Lower lobe of right lung (tissue), 2 donors: Measurements from ENCODE around the gene RAB11FIP4. TPM values are rescaled to one million over a fixed set of nuclear protein-coding genes. Genes with fewer than 3 reads are reported as not detected.

Experiments
- ATAC-seq, 2 donors: fragments of 200-7000 bp; cut with Tn5 transposase; one replicate each; pipeline ENCODE4 v1.9.1; 2020 to 2022; ENCODE audit warnings: mild to moderate bottlenecking in 2 of 2, moderate library complexity in 2 of 2
- DNase-seq: peaks from one replicate; pipeline ENCODE4 v3.0.0-alpha.2; 2020
- H3K27ac ChIP-seq: fragments of 200-600 bp; one replicate; pipeline ENCODE4 v1.8.0; 2022
- H3K27me3 ChIP-seq: fragments of 200-600 bp; one replicate; pipeline ENCODE4 v1.8.0; 2022; ENCODE audit warnings: low read depth
- H3K36me3 ChIP-seq: fragments of 200-600 bp; one replicate; pipeline ENCODE4 v1.8.0; 2022; ENCODE audit warnings: mild to moderate bottlenecking
- H3K4me1 ChIP-seq: fragments of 200-600 bp; one replicate; pipeline ENCODE4 v1.8.0; 2022
- H3K4me3 ChIP-seq: fragments of 200-600 bp; one replicate; pipeline ENCODE4 v1.8.0; 2022; ENCODE audit warnings: mild to moderate bottlenecking
- H3K9me3 ChIP-seq: fragments of 200-600 bp; one replicate; pipeline ENCODE4 v1.8.0; 2022
- CTCF ChIP-seq: fragments of 200-600 bp; IDR thresholded peaks from one replicate; pipeline ENCODE4 v1.8.0; 2022; ENCODE audit warnings: antibody characterized with exemption, mild to moderate bottlenecking
- intact Hi-C: fragments of 100-400 bp; cut with DNase I; formaldehyde crosslinking; loops from one replicate; pipeline ENCODE4 v1.11.0; 2022
- total RNA-seq: library from RNA; stranded (reverse); fragmentation: NEBNext Ultra II Directional; extraction: Animal tissue kit (Norgen Biotek cat#: 25700); gene quantifications from one replicate; pipeline ENCODE4 v1.2.1, GENCODE V29; 2021
- donor health status: DM: no; HTN: yes; CAD: no; lungs with severe emphysema.

The RAB11FIP4 gene
- total RNA-seq, 1 donor from 2014 or later = 15.7 TPM

DNA sequence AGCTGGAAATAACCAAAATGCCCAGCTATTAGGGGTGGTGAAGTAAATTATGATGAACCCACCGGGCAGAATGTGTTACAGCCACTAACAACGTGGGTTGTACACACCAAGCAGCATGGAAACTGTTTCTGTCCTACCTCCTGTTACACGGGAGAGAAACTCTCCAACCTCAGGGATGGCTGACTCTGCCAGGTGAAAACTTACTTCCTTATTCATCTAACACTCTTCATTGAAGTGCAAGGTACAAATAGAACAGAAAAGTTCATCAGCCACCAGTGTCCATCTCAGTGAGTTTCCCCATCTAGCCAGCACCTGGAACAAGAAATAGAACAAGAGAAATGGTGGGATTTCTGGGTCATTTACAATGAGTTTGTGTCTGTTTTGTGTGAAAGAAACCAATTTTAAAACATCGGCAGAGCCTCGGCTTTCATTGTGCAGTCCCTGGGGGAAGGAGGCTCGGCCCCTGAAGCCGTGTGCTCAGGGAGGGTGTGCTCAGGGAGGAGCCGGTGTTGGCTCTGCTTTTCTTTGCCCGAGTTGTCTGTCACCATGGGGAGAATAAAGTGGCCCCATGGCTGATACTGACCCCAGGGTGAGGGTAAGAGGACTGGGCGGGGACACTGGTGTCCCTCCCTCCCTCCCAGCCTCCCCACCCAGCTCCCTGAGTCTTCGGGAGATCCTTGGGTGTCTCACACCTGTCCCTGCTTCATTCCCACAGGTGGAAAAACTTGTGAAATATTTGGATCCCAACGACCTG, 39.8 kb downstream of the RAB11FIP4 start:
- Histone ChIP-seq H3K27me3 (peaks cover 17% of the 10 kb centered on the region), H3K4me3 (no peak overlapping the region), H3K9me3 (no peaks in the 10 kb centered on the region), H3K27ac (no peak overlapping the region), H3K4me1 (no peaks in the 10 kb centered on the region), H3K36me3 (no peaks in the 10 kb centered on the region)
- intact Hi-C loops = no loop called here
- ATAC-seq (no peak), DNase-seq (no peak)
- TF ChIP-seq CTCF = no peak

DNA sequence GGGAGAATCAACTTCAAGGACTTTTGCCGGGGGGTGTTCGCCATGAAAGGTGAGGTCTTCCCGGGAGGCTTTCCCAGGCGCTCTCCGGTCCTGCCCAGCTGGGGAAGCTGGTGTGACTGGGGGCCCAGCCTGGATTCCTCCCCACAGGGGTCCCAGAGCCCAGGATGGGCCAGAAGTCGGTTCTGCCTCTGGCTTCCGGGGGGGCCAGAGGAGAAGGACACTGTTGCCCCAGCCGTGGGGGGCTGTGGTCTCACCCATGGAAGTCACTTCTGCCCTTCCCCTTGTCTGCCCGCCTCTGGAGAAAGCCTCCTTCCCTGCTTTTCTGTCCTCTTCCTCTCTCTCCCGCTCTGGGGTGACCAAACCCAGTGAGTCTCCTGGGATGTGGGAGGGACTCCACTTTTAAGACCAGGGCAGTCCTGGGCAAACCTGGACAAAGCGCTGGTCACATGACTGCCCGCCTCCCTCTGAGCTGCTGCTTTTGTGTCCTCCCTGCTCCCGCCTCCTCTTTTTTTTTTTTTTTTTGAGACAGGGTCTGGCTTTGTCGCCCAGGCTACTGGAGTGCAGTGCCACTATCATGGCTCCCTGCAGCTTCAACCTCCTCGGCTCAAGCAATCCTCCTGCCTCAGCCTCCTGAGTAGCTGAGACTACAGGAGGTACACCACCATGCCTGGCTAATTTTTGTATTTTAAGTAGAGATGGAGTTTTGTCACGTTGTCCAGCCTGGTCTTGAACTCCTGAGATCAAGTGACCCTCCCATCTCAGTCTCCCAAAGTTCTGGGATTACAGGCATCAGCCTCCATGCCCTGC, 40.6 kb downstream of the RAB11FIP4 start:
- peaks cover 14% of the 10 kb centered on the region for H3K27me3 ChIP-seq
- no peak overlapping the region for H3K4me3 ChIP-seq
- ATAC-seq (no peak), DNase-seq (no peak)
- no peak overlapping the region for H3K27ac ChIP-seq
- intact Hi-C loops = no loop called here
- no peaks in the 10 kb centered on the region for H3K36me3 ChIP-seq
- no peak for TF ChIP-seq CTCF
- no peaks in the 10 kb centered on the region for H3K9me3 ChIP-seq
- H3K4me1 ChIP-seq = peaks cover 1% of the 10 kb centered on the region

DNA sequence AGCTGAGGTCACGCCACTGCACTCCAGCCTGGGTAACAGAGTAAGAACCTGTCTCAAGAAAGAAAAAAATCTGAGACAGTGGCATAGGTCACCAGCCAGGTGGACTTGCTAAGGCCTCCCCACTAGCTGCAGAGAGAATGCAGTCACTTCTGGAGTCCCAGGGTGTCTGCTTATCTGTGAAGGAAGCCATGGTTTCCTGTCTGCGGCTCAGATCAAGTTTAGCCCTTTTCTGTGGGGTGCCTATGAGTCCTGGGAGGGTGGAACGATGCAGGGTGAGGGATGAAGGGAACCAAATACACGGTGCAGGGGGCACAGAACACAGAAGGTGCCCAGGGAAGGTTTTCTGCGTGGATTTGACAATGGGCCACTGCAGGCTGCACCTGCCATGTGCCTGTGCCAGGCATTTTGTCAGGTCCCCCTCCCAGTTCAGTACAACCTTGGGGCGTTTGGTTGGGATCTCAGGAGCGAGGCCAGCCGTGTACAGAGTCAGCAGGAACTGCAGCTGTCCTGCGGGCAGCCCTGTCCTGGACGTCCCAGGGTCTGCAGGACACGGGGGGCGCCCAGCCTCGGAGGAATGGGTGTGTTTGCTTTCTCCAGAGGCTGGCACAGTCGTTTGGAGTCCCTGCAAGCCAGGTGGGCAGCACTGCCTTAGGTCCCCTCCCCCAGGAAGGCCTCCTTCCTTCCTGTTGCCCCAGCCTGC, 41.8 kb downstream of the RAB11FIP4 start:
- no peak for DNase-seq
- H3K9me3 ChIP-seq = no peaks in the 10 kb centered on the region
- H3K4me3 ChIP-seq = no peak overlapping the region
- H3K27me3 ChIP-seq = peaks cover 7% of the 10 kb centered on the region
- H3K4me1 ChIP-seq = peaks cover 7% of the 10 kb centered on the region
- TF ChIP-seq CTCF = no peak
- H3K36me3 ChIP-seq = no peaks in the 10 kb centered on the region
- H3K27ac ChIP-seq = no peak overlapping the region
- ATAC-seq = peak in 1 of 2 donors; percentile 6
- intact Hi-C loops = no loop called here

- DNase-seq = no peak
- no peaks in the 10 kb centered on the region for H3K9me3 ChIP-seq
- H3K27ac ChIP-seq = no peak overlapping the region
- H3K36me3 ChIP-seq = no peaks in the 10 kb centered on the region
- peaks cover 7% of the 10 kb centered on the region for H3K4me1 ChIP-seq
- peaks cover 3% of the 10 kb centered on the region for H3K27me3 ChIP-seq
- intact Hi-C loops = no loop called here
- no peak overlapping the region for H3K4me3 ChIP-seq
- peak in 1 of 2 donors; percentile 3 for ATAC-seq
- no peak for TF ChIP-seq CTCF
Observed at GRCh38 chr17:31433811-31434726, 42.6 kb downstream of the RAB11FIP4 start.

DNA sequence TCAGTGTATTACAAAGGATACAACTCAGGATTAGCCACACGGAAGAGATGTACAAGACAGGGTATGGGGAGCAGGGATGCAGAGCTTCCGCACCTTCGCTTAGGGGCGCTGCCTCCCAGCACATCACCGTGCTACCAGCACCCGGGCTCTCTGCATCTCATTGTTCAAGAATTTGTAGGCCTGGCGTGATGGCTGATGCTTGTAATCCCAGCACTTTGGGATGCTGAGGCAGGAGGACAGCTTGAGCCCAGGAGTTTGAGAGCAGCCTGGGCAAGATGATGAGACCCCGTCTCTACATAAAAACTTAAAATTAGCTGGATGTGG, 43.2 kb downstream of the RAB11FIP4 start:
- DNase-seq = no peak
- peaks cover 7% of the 10 kb centered on the region for H3K4me1 ChIP-seq
- TF ChIP-seq CTCF = no peak
- H3K4me3 ChIP-seq = no peak overlapping the region
- peaks cover 3% of the 10 kb centered on the region for H3K27me3 ChIP-seq
- no peak for ATAC-seq
- H3K9me3 ChIP-seq = no peaks in the 10 kb centered on the region
- H3K36me3 ChIP-seq = no peaks in the 10 kb centered on the region
- intact Hi-C loops = no loop called here
- H3K27ac ChIP-seq = no peak overlapping the region
